Subcutaneous adipose tissue (tissue), 4 donors: ENCODE measurements around the gene KRT85. TPM values are rescaled to one million over a fixed set of nuclear protein-coding genes. Genes with fewer than 3 reads are reported as not detected.

ENCODE experiments used
- CTCF ChIP-seq: fragments of 450-650 bp; IDR thresholded peaks from one replicate; pipeline ENCODE4 v1.5.1; 2016; ENCODE audit warnings: low read depth, mild to moderate bottlenecking, control low read depth, antibody characterized with exemption, moderate library complexity
- total RNA-seq, 4 donors: library from RNA; depleted of rRNA; stranded (reverse); fragments of >200 nt; gene quantifications; one replicate each; pipeline ENCODE4 v1.1.0, GENCODE V29; 2016

KRT85 gene
- total RNA-seq, 4 donors from 2014 or later, result not detected

- TF ChIP-seq CTCF, result no peak
These were observed 8.5 kb downstream of the KRT85 start for GRCh38 chr12:52358575-52359350.

- TF ChIP-seq CTCF, result no peak
These were observed 10.3 kb downstream of the KRT85 start for GRCh38 chr12:52356762-52357580.

GRCh38 chr12:52356031-52356761 lies 11.1 kb downstream of the KRT85 start:
- no peak for TF ChIP-seq CTCF

- no peak for TF ChIP-seq CTCF
These were observed 12.1 kb downstream of the KRT85 start for GRCh38 chr12:52355176-52355575.

- no peak for TF ChIP-seq CTCF
These were observed 13.1 kb downstream of the KRT85 start for GRCh38 chr12:52354200-52354599.

GRCh38 chr12:52353766-52354165 lies 13.5 kb downstream of the KRT85 start:
- no peak for TF ChIP-seq CTCF

GRCh38 chr12:52352951-52353350 lies 14.3 kb downstream of the KRT85 start:
- TF ChIP-seq CTCF, result no peak
